ENCODE data around the gene MFAP4. TPM values are rescaled to one million over a fixed set of nuclear protein-coding genes. Genes with fewer than 3 reads are reported as not detected.
A peak's percentile ranks its signal among the peaks of the same experiment; 100 is the strongest.

Gene MFAP4
- total RNA-seq, 1 donor: 3.6 TPM

GRCh38 chr17:19372011-19372370 lies 15.0 kb downstream of the MFAP4 start:
- no peaks in the 10 kb centered on the region for H3K36me3 ChIP-seq (ENCODE audit: insufficient read depth, low read length)
- no peak for TF ChIP-seq CTCF (IDR thresholded peaks at IDR 0.05; ENCODE audit: extremely low read depth, low read depth, low read length)
- no peak overlapping the region for H2AFZ ChIP-seq (ENCODE audit: low read length)
- H3K4me2 ChIP-seq (ENCODE audit: insufficient read depth, low read length): no peak overlapping the region
- DNase-seq (ENCODE audit: insufficient read length, low spot score, missing footprints): no peak
- no peak overlapping the region for H3K27ac ChIP-seq (ENCODE audit: low read depth, low read length)
- H3K4me3 ChIP-seq (ENCODE audit: insufficient read depth, low read length): no peak overlapping the region
- no peaks in the 10 kb centered on the region for H4K20me1 ChIP-seq (ENCODE audit: insufficient read depth, low read length)
- peaks cover 9% of the 10 kb centered on the region for H3K4me1 ChIP-seq (ENCODE audit: insufficient read depth, low read length)
- H3K9me3 ChIP-seq (ENCODE audit: low read depth, low read length): no peaks in the 10 kb centered on the region
- no peaks in the 10 kb centered on the region for H3K27me3 ChIP-seq (ENCODE audit: insufficient read depth, low read length)
- H3K79me2 ChIP-seq (ENCODE audit: insufficient read depth, low read length): peaks cover 10% of the 10 kb centered on the region

GRCh38 chr17:19371259-19372010 lies 15.6 kb downstream of the MFAP4 start:
- no peaks in the 10 kb centered on the region for H3K27me3 ChIP-seq (ENCODE audit: insufficient read depth, low read length)
- DNase-seq (ENCODE audit: insufficient read length, low spot score, missing footprints): no peak
- H3K27ac ChIP-seq (ENCODE audit: low read depth, low read length): no peak overlapping the region
- peaks cover 5% of the 10 kb centered on the region for H3K4me1 ChIP-seq (ENCODE audit: insufficient read depth, low read length)
- no peak overlapping the region for H3K4me3 ChIP-seq (ENCODE audit: insufficient read depth, low read length)
- no peaks in the 10 kb centered on the region for H3K36me3 ChIP-seq (ENCODE audit: insufficient read depth, low read length)
- no peak overlapping the region for H3K4me2 ChIP-seq (ENCODE audit: insufficient read depth, low read length)
- H4K20me1 ChIP-seq (ENCODE audit: insufficient read depth, low read length): no peaks in the 10 kb centered on the region
- H3K79me2 ChIP-seq (ENCODE audit: insufficient read depth, low read length): peaks cover 7% of the 10 kb centered on the region
- H2AFZ ChIP-seq (ENCODE audit: low read length): no peak overlapping the region
- no peak for TF ChIP-seq CTCF (IDR thresholded peaks at IDR 0.05; ENCODE audit: extremely low read depth, low read depth, low read length)
- no peaks in the 10 kb centered on the region for H3K9me3 ChIP-seq (ENCODE audit: low read depth, low read length)

GRCh38 chr17:19370493-19370960 lies 16.5 kb downstream of the MFAP4 start:
- no peak overlapping the region for H3K4me3 ChIP-seq (ENCODE audit: insufficient read depth, low read length)
- no peak overlapping the region for H3K27ac ChIP-seq (ENCODE audit: low read depth, low read length)
- peaks cover 5% of the 10 kb centered on the region for H3K4me1 ChIP-seq (ENCODE audit: insufficient read depth, low read length)
- no peaks in the 10 kb centered on the region for H4K20me1 ChIP-seq (ENCODE audit: insufficient read depth, low read length)
- no peak overlapping the region for H3K4me2 ChIP-seq (ENCODE audit: insufficient read depth, low read length)
- H2AFZ ChIP-seq (ENCODE audit: low read length): peak overlapping the region; percentile 5
- no peaks in the 10 kb centered on the region for H3K27me3 ChIP-seq (ENCODE audit: insufficient read depth, low read length)
- H3K36me3 ChIP-seq (ENCODE audit: insufficient read depth, low read length): no peaks in the 10 kb centered on the region
- H3K9me3 ChIP-seq (ENCODE audit: low read depth, low read length): no peaks in the 10 kb centered on the region
- H3K79me2 ChIP-seq (ENCODE audit: insufficient read depth, low read length): peaks cover 1% of the 10 kb centered on the region
- no peak for TF ChIP-seq CTCF (IDR thresholded peaks at IDR 0.05; ENCODE audit: extremely low read depth, low read depth, low read length)
- peak; percentile 87 for DNase-seq (ENCODE audit: insufficient read length, low spot score, missing footprints)

- H3K4me2 ChIP-seq (ENCODE audit: insufficient read depth, low read length): no peak overlapping the region
- no peak overlapping the region for H2AFZ ChIP-seq (ENCODE audit: low read length)
- no peaks in the 10 kb centered on the region for H3K36me3 ChIP-seq (ENCODE audit: insufficient read depth, low read length)
- no peaks in the 10 kb centered on the region for H3K79me2 ChIP-seq (ENCODE audit: insufficient read depth, low read length)
- DNase-seq (ENCODE audit: insufficient read length, low spot score, missing footprints): peak; percentile 73
- no peaks in the 10 kb centered on the region for H3K27me3 ChIP-seq (ENCODE audit: insufficient read depth, low read length)
- no peak for TF ChIP-seq CTCF (IDR thresholded peaks at IDR 0.05; ENCODE audit: extremely low read depth, low read depth, low read length)
- no peak overlapping the region for H3K27ac ChIP-seq (ENCODE audit: low read depth, low read length)
- no peaks in the 10 kb centered on the region for H3K9me3 ChIP-seq (ENCODE audit: low read depth, low read length)
- H4K20me1 ChIP-seq (ENCODE audit: insufficient read depth, low read length): no peaks in the 10 kb centered on the region
- no peak overlapping the region for H3K4me3 ChIP-seq (ENCODE audit: insufficient read depth, low read length)
- peaks cover 5% of the 10 kb centered on the region for H3K4me1 ChIP-seq (ENCODE audit: insufficient read depth, low read length)
Measured at GRCh38 chr17:19369846-19370492, 17.0 kb downstream of the MFAP4 start.
